Uterus (tissue), 4 donors: ENCODE measurements around the gene ICE1. TPM values are rescaled to one million over a fixed set of nuclear protein-coding genes. Genes with fewer than 3 reads are reported as not detected.
"Not testable (repeated sequence)": the region's sequence is repeated elsewhere in the genome, so short reads cannot be mapped to it uniquely, and the experiment has no call there.

Source experiments
- DNase-seq, 2 donors: peaks; one replicate each; pipeline ENCODE4 v3.0.0-alpha.2; 2019 to 2020
- H3K27ac ChIP-seq, 2 donors: fragments of 200-600 bp; sonication (generic); 1 replicate in 1 of 2; 2 replicates in 1 of 2; pipeline ENCODE4 v1.5.1; 2016 to 2018
- H3K27me3 ChIP-seq, 2 donors: fragments of 200-600 bp; sonication (generic); one replicate each; pipeline ENCODE4 v1.5.1; 2018 to 2019; ENCODE audit warnings: control low read depth in 1 of 2
- H3K36me3 ChIP-seq, 2 donors: fragments of 200-600 bp; sonication (generic); one replicate each; pipeline ENCODE4 v1.5.1; 2019; ENCODE audit warnings: control low read depth in 1 of 2
- H3K4me1 ChIP-seq, 2 donors: fragments of 200-600 bp; sonication (generic); one replicate each; pipeline ENCODE4 v1.5.1; 2018 to 2019; ENCODE audit warnings: control low read depth in 1 of 2
- H3K4me3 ChIP-seq, 2 donors: fragments of 200-600 bp; sonication (generic); 1 replicate in 1 of 2; 2 replicates in 1 of 2; pipeline ENCODE4 v1.5.1; 2018 to 2019; ENCODE audit warnings: mild to moderate bottlenecking in 1 of 2
- H3K9me3 ChIP-seq, 2 donors: fragments of 200-600 bp; sonication (generic); one replicate each; pipeline ENCODE4 v1.5.1; 2019; ENCODE audit warnings: control low read depth in 1 of 2
- POLR2A ChIP-seq, 2 donors: fragments of 450-650 bp; IDR thresholded peaks; one replicate each; pipeline ENCODE4 v1.6.1; 2016; ENCODE audit warnings: antibody characterized with exemption in 2 of 2, mild to moderate bottlenecking in 1 of 2, moderate library complexity in 1 of 2
- intact Hi-C: fragments of 100-400 bp; cut with DNase I; formaldehyde crosslinking; loops from one replicate; pipeline ENCODE4 v1.15.1; 2023; ENCODE audit warnings: low total_unique reads
- total RNA-seq, 4 donors: library from RNA; depleted of rRNA in 3 of 4; stranded (reverse); fragments of >200 nt in 3 of 4; gene quantifications; one replicate each; pipeline versions ENCODE4 v1.1.0 to v1.2.4, GENCODE V29; 2014 to 2023
- TF ChIP-seq, protein P1 (sequence below), 4 experiments: fragments of 200-600 bp in 2 of 4; fragments of 450-650 bp in 2 of 4; sonication (generic) in 2 of 4; IDR thresholded peaks; one replicate each; pipeline ENCODE4 v1.5.1; 2016 to 2019; ENCODE audit warnings: antibody characterized with exemption in 4 of 4, mild to moderate bottlenecking in 2 of 4, moderate library complexity in 1 of 4
- donor health status: DM: yes; HTN: yes; CAD: no.

The ICE1 gene
- total RNA-seq, 4 donors from 2014 or later = 23.2 to 218 (median 55.1) TPM

DNA sequence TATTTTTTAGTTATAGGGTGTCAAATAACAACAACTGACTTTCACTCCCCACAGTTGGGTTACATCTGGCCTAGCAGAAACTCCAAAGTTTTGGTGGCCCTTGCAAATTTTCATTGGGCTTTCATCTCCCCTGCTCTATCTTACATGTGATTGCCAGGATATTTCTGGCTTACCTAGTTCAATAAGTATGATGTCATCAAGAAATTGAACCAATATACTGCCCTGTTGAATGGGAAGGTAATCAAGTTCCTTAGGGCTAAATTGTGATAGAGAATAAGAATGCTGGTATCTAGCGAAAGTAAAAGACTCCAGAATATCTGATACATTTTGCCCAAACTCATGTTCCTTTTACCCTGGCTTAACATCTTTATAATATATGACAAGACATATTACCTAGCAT lies 17.0 kb upstream of the ICE1 start:
- no peaks in the 10 kb centered on the region for H3K36me3 ChIP-seq
- H3K9me3 ChIP-seq = no peaks in the 10 kb centered on the region
- no peaks in the 10 kb centered on the region for H3K27me3 ChIP-seq
- no peak overlapping the region for H3K27ac ChIP-seq
- TF ChIP-seq POLR2A (IDR thresholded peaks at IDR 0.05) = no peak
- TF ChIP-seq, protein P1, sequence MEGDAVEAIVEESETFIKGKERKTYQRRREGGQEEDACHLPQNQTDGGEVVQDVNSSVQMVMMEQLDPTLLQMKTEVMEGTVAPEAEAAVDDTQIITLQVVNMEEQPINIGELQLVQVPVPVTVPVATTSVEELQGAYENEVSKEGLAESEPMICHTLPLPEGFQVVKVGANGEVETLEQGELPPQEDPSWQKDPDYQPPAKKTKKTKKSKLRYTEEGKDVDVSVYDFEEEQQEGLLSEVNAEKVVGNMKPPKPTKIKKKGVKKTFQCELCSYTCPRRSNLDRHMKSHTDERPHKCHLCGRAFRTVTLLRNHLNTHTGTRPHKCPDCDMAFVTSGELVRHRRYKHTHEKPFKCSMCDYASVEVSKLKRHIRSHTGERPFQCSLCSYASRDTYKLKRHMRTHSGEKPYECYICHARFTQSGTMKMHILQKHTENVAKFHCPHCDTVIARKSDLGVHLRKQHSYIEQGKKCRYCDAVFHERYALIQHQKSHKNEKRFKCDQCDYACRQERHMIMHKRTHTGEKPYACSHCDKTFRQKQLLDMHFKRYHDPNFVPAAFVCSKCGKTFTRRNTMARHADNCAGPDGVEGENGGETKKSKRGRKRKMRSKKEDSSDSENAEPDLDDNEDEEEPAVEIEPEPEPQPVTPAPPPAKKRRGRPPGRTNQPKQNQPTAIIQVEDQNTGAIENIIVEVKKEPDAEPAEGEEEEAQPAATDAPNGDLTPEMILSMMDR (IDR thresholded peaks at IDR 0.05) = no peak
- intact Hi-C loops = no loop called here
- no peak overlapping the region for H3K4me3 ChIP-seq
- no peak for DNase-seq
- no peaks in the 10 kb centered on the region for H3K4me1 ChIP-seq

DNA sequence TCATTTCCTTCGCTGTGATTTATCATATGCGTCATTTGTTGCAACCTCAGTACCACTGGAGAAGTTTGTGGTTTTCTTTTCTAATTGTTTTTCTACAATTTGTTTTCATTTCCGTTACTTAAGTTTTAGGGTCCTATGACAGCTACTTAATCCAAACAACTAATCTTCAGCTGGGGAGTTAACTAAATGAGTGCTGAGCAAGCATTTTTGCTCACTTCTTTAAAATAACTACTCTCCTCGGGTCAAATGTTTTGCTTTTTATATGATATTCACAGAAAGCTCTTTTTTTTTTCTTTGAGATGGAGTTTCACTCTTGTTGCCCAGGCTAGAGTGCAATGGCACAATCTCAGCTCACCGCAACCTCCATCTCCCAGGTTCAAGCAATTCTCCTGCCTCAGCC lies 14.6 kb upstream of the ICE1 start:
- Histone ChIP-seq H3K4me3 (no peak overlapping the region), H3K36me3 (no peaks in the 10 kb centered on the region), H3K4me1 (no peaks in the 10 kb centered on the region), H3K27me3 (no peaks in the 10 kb centered on the region), H3K27ac (no peak overlapping the region), H3K9me3 (no peaks in the 10 kb centered on the region)
- no peak for DNase-seq
- intact Hi-C loops = no loop called here
- TF ChIP-seq, protein P1 (IDR thresholded peaks at IDR 0.05) = no peak
- no peak for TF ChIP-seq POLR2A (IDR thresholded peaks at IDR 0.05)

DNA sequence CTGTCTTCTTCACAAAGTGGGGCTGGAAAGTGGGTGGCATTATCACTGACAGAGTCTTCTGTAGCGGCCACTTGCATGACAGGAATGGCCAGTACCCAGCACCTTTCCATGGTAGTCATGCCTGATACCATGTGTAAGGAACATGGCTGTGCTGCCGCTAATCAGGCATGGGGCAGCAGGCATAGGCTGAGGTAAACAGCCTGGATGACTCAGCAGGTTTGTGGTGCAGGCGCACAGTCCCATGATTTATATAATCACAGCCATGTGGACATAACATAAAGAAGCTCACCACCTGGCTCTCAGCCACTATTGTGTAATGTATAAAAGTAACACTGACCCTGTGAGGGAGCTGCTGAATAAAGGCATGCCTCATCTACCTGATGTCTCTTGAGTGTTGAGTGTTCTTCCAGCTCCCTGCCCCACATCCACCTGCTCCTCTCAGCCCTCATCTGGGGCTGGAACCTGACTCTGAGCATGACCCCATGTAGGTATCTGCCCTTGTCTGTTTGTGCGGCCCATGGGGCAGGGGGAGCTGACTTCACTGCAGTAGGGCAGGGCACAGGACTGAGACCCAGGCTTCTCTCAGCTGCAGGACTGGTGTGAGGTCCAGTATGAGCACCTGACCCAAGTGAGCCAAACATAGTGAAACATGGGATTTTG lies 13.2 kb upstream of the ICE1 start:
- Histone ChIP-seq H3K27me3 (no peaks in the 10 kb centered on the region), H3K27ac (no peak overlapping the region), H3K4me3 (no peak overlapping the region), H3K4me1 (no peaks in the 10 kb centered on the region), H3K36me3 (no peaks in the 10 kb centered on the region), H3K9me3 (no peaks in the 10 kb centered on the region)
- no peak for TF ChIP-seq POLR2A (IDR thresholded peaks at IDR 0.05)
- TF ChIP-seq, protein P1 (IDR thresholded peaks at IDR 0.05) = no peak
- DNase-seq = no peak
- intact Hi-C loops = no loop called here

DNA sequence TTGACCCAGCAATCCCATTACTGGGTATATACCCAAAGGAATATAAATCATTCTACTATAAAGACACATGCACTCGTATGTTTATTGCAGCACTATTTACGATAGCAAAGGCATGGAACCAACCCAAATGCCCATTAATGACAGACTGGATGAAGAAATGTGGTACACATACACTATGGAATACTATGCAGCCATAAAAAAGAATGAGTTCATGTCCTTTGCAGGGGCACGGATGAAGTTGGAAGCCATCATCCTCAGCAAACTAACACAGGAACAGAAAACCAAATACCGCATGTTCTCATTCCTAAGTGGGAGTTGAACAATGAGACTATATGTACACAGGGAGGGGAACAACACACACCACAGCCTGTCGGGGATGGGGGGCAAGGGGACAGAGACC lies 8.6 kb upstream of the ICE1 start:
- DNase-seq, H3K27ac ChIP-seq, H3K27me3 ChIP-seq, H3K4me1 ChIP-seq, intact Hi-C loops, H3K9me3 ChIP-seq, H3K36me3 ChIP-seq, H3K4me3 ChIP-seq: not testable (repeated sequence)

DNA sequence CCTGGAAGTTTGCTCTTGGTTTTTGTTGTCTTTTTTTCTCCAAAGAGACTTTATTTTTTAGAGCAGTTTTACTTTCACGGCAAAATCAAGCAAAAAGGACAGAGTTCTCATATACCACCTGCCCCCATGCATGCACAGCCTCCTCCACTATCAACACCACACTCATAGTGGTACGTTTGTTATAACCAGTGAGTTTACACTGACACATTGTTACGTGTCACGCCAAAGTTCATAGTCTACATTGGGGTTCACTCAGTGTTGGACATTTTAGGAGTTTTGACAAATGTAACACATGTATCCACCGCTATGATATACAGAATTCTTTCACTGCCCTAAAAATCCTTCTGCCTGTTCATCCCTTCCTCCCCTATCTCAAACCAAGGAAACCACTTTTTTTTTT lies 7.5 kb upstream of the ICE1 start:
- Histone ChIP-seq H3K27me3 (no peaks in the 10 kb centered on the region), H3K36me3 (no peaks in the 10 kb centered on the region), H3K27ac (no peak overlapping the region), H3K4me1 (no peaks in the 10 kb centered on the region), H3K9me3 (no peaks in the 10 kb centered on the region), H3K4me3 (no peak overlapping the region)
- no peak for DNase-seq
- TF ChIP-seq POLR2A (IDR thresholded peaks at IDR 0.05) = no peak
- TF ChIP-seq, protein P1 (IDR thresholded peaks at IDR 0.05) = no peak
- intact Hi-C loops = no loop called here

DNA sequence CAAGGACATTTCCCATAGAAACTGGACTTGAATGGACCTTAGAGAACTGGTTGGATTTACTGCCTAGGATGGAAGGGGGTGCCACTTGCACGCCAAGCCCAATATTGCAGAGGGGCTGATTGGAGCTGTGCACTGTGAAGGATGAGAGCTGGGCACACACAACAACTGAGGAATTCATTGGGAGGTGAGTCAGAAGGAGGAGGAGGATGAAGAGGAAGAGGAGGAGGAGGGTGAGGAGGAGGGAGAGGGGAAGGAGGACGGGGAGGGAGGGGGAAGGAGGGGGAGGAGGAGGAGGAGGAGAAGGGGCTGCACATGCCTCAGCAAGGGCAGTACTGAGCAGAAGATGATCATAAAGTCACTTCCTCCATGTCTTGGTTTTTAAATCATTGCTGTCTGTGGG lies 5.7 kb upstream of the ICE1 start:
- no peak for DNase-seq
- intact Hi-C loops = no loop called here
- Histone ChIP-seq H3K36me3 (no peaks in the 10 kb centered on the region), H3K27ac (no peak overlapping the region), H3K4me1 (no peaks in the 10 kb centered on the region), H3K27me3 (no peaks in the 10 kb centered on the region), H3K9me3 (no peaks in the 10 kb centered on the region), H3K4me3 (no peak overlapping the region)
- TF ChIP-seq, protein P1 (IDR thresholded peaks at IDR 0.05) = no peak
- no peak for TF ChIP-seq POLR2A (IDR thresholded peaks at IDR 0.05)
